ENCODE data around the gene EPHA6. TPM values are rescaled to one million over a fixed set of nuclear protein-coding genes. Genes with fewer than 3 reads are reported as not detected.

The EPHA6 gene
- total RNA-seq (ENCODE audit: low replicate concordance): not detected in 2 replicates

GRCh38 chr3:96813820-96814650, at the start of gene EPHA6:
Gene EPHA6 (plus strand): TSS chr3:96814594.

GRCh38 chr3:97764407-97765238, 950.2 kb downstream of the EPHA6 start, which contains the start of gene ARL6:
Gene ARL6 (plus strand): TSS chr3:97764758. CDS start chr3:97768108, 3,350 bp downstream.

Measured in smooth muscle cell of the coronary artery (primary cell).